Upper lobe of left lung (tissue), 6 donors: ENCODE results near the gene MAPK11. TPM values are rescaled to one million over a fixed set of nuclear protein-coding genes. Genes with fewer than 3 reads are reported as not detected.

Experiments used
- ATAC-seq, 2 donors: fragments of 200-7000 bp; cut with Tn5 transposase; one replicate each; pipeline ENCODE4 v1.9.1; 2022; ENCODE audit warnings: mild to moderate bottlenecking in 2 of 2, moderate library complexity in 2 of 2; ENCODE audit not compliant: low FRiP score in 2 of 2
- DNase-seq, 2 donors: peaks; one replicate each; pipeline ENCODE4 v3.0.0-alpha.2; 2019 to 2020
- H3K27ac ChIP-seq, 4 donors: fragments of 200-600 bp; sonication (generic); one replicate each; pipeline ENCODE4 v1.5.1; 2016 to 2019
- H3K27me3 ChIP-seq, 4 donors: fragments of 200-600 bp; sonication (generic); one replicate each; pipeline ENCODE4 v1.5.1; 2017 to 2019
- H3K36me3 ChIP-seq, 4 donors: fragments of 200-600 bp; sonication (generic); one replicate each; pipeline ENCODE4 v1.5.1; 2016 to 2019
- H3K4me1 ChIP-seq, 4 donors: fragments of 200-600 bp; sonication (generic); one replicate each; pipeline ENCODE4 v1.5.1; 2018 to 2019
- H3K4me3 ChIP-seq, 4 donors: fragments of 200-600 bp; sonication (generic); one replicate each; pipeline ENCODE4 v1.5.1; 2017 to 2019; ENCODE audit warnings: mild to moderate bottlenecking in 2 of 4, moderate library complexity in 1 of 4
- H3K9me3 ChIP-seq, 4 donors: fragments of 200-600 bp; sonication (generic); one replicate each; pipeline ENCODE4 v1.5.1; 2018 to 2019
- EP300 ChIP-seq, 4 donors: sonication (generic); formaldehyde crosslinking; IDR thresholded peaks; one replicate each; pipeline ENCODE4 v1.5.1; 2017; ENCODE audit warnings: antibody characterized with exemption in 4 of 4, control low read depth in 2 of 4
- POLR2A ChIP-seq, 4 donors: fragments of 450-650 bp; IDR thresholded peaks; one replicate each; pipeline ENCODE4 v1.5.1; 2016 to 2017; ENCODE audit warnings: antibody characterized with exemption in 4 of 4, mild to moderate bottlenecking in 2 of 4
- POLR2AphosphoS5 ChIP-seq, 2 donors: sonication (generic); formaldehyde crosslinking; IDR thresholded peaks; one replicate each; pipeline ENCODE4 v1.5.1; 2017; ENCODE audit warnings: antibody characterized with exemption in 2 of 2
- WGBS, 2 donors: methylation state at CpG; one replicate each; pipeline ENCODE4 v1.1.5; 2017 to 2018; 5-methylcytosine and 5-hydroxymethylcytosine counted together
- total RNA-seq, 6 donors: library from RNA; depleted of rRNA in 4 of 6; stranded (reverse); fragments of >200 nt in 4 of 6; gene quantifications; one replicate each; pipeline versions ENCODE4 v1.1.0 to v1.2.1, GENCODE V29; 2016 to 2021
- TF ChIP-seq, protein P1 (sequence below), 6 experiments: fragments of 450-650 bp in 4 of 6; fragments of 200-600 bp in 2 of 6; sonication (generic) in 2 of 6; IDR thresholded peaks; one replicate each; pipeline ENCODE4 v1.5.1; 2016 to 2019; ENCODE audit warnings: antibody characterized with exemption in 6 of 6
- donor health status: DM: no; HTN: no; CAD: no; lungs with moderate emphysema.
- donor health status: DM: no; HTN: yes; CAD: no; lungs with severe emphysema.

MAPK11 gene
- total RNA-seq, 6 donors from 2014 or later, result 3.1 to 27.3 (median 8.6) TPM

- 90 to 94% methylated on average over 13 to 16 of the region's 16 CpGs for WGBS, 2 donors
- peaks cover 0 to 4% (median 2%) of the 10 kb centered on the region in 4 donors for H3K4me1 ChIP-seq
- H3K4me3 ChIP-seq, result no peak overlapping the region
- H3K9me3 ChIP-seq, result no peaks in the 10 kb centered on the region
- TF ChIP-seq POLR2AphosphoS5 (IDR thresholded peaks at IDR 0.05) (no peak), EP300 (IDR thresholded peaks at IDR 0.05) (no peak), POLR2A (IDR thresholded peaks at IDR 0.05) (no peak)
- TF ChIP-seq, protein P1, sequence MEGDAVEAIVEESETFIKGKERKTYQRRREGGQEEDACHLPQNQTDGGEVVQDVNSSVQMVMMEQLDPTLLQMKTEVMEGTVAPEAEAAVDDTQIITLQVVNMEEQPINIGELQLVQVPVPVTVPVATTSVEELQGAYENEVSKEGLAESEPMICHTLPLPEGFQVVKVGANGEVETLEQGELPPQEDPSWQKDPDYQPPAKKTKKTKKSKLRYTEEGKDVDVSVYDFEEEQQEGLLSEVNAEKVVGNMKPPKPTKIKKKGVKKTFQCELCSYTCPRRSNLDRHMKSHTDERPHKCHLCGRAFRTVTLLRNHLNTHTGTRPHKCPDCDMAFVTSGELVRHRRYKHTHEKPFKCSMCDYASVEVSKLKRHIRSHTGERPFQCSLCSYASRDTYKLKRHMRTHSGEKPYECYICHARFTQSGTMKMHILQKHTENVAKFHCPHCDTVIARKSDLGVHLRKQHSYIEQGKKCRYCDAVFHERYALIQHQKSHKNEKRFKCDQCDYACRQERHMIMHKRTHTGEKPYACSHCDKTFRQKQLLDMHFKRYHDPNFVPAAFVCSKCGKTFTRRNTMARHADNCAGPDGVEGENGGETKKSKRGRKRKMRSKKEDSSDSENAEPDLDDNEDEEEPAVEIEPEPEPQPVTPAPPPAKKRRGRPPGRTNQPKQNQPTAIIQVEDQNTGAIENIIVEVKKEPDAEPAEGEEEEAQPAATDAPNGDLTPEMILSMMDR (IDR thresholded peaks at IDR 0.05), result no peak
- DNase-seq (peak in 1 of 2 donors; percentile 41), ATAC-seq (no peak)
- no peaks in the 10 kb centered on the region for H3K27me3 ChIP-seq
- no peak overlapping the region for H3K27ac ChIP-seq
- H3K36me3 ChIP-seq, result peaks cover 25 to 97% (median 75%) of the 10 kb centered on the region in 4 donors
Measured at GRCh38 chr22:50224071-50224470, 46.1 kb downstream of the MAPK11 start.

GRCh38 chr22:50222508-50222907 is 47.7 kb downstream of the MAPK11 start:
- H3K36me3 ChIP-seq, result peaks cover 32 to 100% (median 83%) of the 10 kb centered on the region in 4 donors
- TF ChIP-seq POLR2A (IDR thresholded peaks at IDR 0.05) (no peak), POLR2AphosphoS5 (IDR thresholded peaks at IDR 0.05) (no peak), EP300 (IDR thresholded peaks at IDR 0.05) (no peak)
- TF ChIP-seq, protein P1 (IDR thresholded peaks at IDR 0.05), result no peak
- no peak for ATAC-seq

GRCh38 chr22:50221410-50222300 is 48.5 kb downstream of the MAPK11 start:
- peaks cover 0 to 4% (median 2%) of the 10 kb centered on the region in 4 donors for H3K4me1 ChIP-seq
- H3K9me3 ChIP-seq, result no peaks in the 10 kb centered on the region
- no peaks in the 10 kb centered on the region for H3K27me3 ChIP-seq
- H3K4me3 ChIP-seq, result no peak overlapping the region
- H3K36me3 ChIP-seq, result peaks cover 41 to 100% (median 86%) of the 10 kb centered on the region in 4 donors
- no peak overlapping the region for H3K27ac ChIP-seq
- TF ChIP-seq EP300 (IDR thresholded peaks at IDR 0.05), result no peak
- 90 to 94% methylated on average over 2 to 18 of the region's 19 CpGs for WGBS, 2 donors
- DNase-seq, result peak; percentile 20 to 62
- ATAC-seq, result no peak

More at GRCh38 chr22:50222508-50222907, 47.7 kb downstream of the MAPK11 start:
- no peak overlapping the region for H3K27ac ChIP-seq
- no peaks in the 10 kb centered on the region for H3K27me3 ChIP-seq
- 93% methylated on average over 4 to 8 of the region's 8 CpGs for WGBS, 2 donors
- peaks cover 0 to 4% (median 2%) of the 10 kb centered on the region in 4 donors for H3K4me1 ChIP-seq
- DNase-seq, result peak; percentile 14 to 69
- no peaks in the 10 kb centered on the region for H3K9me3 ChIP-seq
- H3K4me3 ChIP-seq, result no peak overlapping the region

- Histone ChIP-seq H3K4me3 (no peak overlapping the region), H3K27ac (no peak overlapping the region), H3K27me3 (no peaks in the 10 kb centered on the region), H3K36me3 (peaks cover 44 to 100% (median 86%) of the 10 kb centered on the region in 4 donors), H3K4me1 (peaks cover 0 to 4% (median 2%) of the 10 kb centered on the region in 4 donors), H3K9me3 (no peaks in the 10 kb centered on the region)
- ATAC-seq (no peak), DNase-seq (peak; percentile 20 to 56)
- WGBS, 2 donors, result 90 to 95% methylated on average over 14 to 45 of the region's 45 CpGs
- TF ChIP-seq EP300 (IDR thresholded peaks at IDR 0.05), result no peak
- no peak for TF ChIP-seq POLR2AphosphoS5 (IDR thresholded peaks at IDR 0.05)
- no peak for TF ChIP-seq POLR2A (IDR thresholded peaks at IDR 0.05)
- TF ChIP-seq, protein P1 (IDR thresholded peaks at IDR 0.05), result no peak
Measured at GRCh38 chr22:50220603-50221409, 49.4 kb downstream of the MAPK11 start.
